GM19099 (cell line): Measurements from ENCODE around the gene SEMA4D.

Experiments used
- POLR2A ChIP-seq: IDR thresholded peaks from 3 replicates; pipeline ENCODE4 v1.6.1; 2011; ENCODE audit warnings: low read depth; ENCODE audit not compliant: insufficient read length; ENCODE audit errors: extremely low read depth

The SEMA4D gene

GRCh38 chr9:89431930-89432725, 65.8 kb downstream of the SEMA4D start:
- TF ChIP-seq POLR2A: no peak

GRCh38 chr9:89430995-89431394, 66.9 kb downstream of the SEMA4D start:
- no peak for TF ChIP-seq POLR2A

DNA sequence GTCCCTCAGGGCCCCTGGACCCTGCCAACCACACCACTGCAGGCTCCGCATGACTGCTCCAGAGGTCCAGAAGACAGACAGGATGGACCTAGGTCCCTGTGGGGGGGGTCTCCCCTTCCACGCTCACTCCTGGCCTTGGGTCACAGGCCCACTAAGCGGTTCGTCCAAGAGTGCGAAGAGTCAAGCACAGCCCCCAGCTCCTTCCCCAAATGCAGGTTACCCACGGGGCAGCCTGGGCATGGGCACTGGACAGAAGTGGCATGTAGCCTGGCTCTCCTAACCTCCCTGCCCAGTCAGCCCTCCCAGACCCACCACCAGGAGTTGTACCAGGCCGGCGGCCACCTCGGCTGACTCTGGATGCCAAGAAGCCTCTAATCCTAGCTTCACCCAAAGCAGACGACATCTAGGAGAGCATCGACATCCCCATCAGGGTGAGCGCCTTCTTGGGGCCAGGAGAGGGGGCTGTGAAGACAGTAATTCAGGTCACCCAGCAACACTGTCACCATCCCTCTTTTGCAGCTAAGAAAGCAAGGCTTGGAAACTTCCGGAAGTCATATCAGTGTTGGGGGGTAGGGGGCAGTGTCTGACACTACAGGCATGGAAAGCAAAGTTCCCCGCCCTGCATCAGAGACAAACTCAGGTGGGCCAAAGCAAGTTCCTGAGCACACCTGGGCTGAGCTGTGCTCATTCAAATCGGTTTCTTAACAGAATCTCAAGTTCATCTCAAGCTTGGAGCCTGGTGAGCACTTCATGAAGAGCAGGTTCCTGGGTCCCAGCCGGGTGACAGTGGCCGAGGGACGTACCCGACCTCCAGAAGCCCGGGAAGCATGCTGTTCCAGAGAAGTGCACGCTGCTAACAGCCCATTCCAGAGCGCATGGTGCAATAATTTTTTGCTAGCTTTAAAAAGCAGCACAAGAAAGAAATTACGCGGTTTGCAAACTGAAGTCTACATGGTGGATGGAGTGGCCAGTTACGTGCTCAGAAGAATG, 68.7 kb downstream of the SEMA4D start:
- TF ChIP-seq POLR2A: no peak

GRCh38 chr9:89428222-89428761, 69.6 kb downstream of the SEMA4D start:
- no peak for TF ChIP-seq POLR2A

- TF ChIP-seq POLR2A: no peak
Measured at GRCh38 chr9:89427621-89428221, 70.2 kb downstream of the SEMA4D start.

DNA sequence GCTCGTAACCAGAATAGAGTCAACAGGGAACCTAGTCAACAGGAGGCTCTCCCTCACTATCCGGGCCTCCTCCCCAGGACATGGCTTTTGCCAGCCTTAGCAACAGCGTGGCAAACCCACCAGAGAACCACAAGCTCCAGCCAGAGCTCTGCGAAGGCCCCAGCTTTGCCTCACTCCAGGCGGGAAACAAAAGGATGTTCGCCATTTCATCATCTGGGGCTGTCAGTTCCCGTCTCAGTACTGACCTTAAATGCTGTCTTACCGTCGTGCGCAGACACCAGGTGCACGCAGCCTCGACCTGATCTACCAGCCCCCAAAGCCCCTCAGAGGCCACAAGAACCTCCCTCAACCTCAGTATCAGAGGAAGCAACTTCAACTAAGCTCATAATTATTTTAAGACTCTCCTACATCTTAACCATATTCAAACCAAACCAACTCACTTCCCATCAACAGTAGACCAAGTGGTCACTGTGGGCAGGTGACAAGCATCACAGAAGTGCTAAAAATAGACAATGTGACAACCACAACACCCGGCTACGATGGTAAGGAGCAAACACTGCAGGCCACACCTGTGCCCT, 71.4 kb downstream of the SEMA4D start:
- peak; percentile 1 for TF ChIP-seq POLR2A

GRCh38 chr9:89425921-89426383, 72.0 kb downstream of the SEMA4D start:
- TF ChIP-seq POLR2A: no peak

DNA sequence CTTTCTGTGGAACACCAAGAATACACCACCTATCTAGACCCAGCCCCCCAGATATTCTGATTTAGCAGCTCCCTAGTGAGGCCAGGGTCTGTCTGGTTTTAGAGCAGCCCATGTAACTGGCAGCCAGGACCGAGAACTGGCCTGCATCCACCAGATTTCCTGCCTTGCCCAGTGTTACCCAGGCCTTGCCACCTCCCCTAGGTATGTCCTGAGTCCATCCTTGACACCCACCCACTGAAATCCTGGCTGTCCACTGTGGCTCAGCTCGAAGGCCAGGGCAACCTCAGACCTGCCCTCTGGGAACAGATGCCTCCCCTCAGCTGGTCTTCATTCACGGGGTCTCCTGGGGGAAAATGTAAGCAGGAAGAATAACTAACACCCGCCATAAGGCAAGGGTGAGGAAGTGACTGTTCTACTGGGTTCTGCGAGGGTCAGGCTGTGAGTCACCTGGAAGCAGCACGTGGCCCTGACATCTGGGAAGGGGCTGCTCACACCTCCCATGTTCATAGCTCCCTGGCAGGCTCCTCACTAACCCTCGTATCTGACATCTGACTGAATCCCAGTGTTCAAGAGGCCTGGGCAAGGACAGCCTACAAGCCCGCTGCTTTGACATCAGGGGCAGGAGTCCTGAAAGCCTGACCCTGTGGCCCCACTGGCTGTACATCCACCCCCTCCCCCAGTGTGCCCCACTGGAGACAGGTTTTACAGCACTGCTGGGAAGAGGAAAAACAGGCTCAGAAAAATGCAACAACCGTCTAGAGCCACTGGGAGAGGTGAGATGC, 72.7 kb downstream of the SEMA4D start:
- no peak for TF ChIP-seq POLR2A

DNA sequence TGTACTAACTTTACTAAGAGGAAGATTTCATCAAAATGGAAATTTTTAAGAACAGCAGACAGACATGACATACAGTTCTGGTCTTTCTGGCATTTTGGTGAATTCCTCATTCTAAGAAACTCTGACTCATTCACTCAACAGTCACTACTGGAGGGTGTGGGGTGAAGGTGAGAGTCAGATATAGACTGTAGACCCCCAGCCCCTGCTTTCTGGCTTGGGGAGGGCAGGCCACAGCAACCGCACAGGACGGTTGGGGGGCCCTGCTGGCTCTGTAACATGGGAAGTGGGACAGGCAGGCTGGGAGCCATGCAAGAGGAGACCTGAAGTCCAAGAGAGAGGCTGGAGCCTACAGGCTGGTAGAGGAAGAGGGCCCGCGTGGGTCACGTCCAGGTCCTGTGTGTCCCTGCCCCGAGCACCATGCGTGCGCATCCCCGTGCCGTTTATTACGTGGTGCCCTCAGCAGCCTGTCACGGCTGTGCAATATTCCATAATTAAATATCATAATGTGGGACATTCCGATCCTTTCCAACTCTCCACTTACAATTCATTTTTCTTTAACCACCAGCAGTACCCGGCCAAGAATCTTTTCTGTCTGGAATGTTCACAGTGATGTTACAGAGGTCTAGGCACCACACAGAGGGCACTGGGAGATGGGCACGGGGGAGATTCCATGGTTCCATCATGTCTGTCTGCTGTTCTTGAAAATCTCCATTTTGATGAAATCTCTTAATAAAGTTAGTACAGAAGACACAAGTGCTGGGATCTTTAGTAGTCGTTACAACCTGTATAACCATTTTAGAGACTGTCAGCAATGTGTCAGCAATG, 75.5 kb downstream of the SEMA4D start:
- no peak for TF ChIP-seq POLR2A

GRCh38 chr9:89421595-89421994, 76.3 kb downstream of the SEMA4D start:
- TF ChIP-seq POLR2A: no peak

DNA sequence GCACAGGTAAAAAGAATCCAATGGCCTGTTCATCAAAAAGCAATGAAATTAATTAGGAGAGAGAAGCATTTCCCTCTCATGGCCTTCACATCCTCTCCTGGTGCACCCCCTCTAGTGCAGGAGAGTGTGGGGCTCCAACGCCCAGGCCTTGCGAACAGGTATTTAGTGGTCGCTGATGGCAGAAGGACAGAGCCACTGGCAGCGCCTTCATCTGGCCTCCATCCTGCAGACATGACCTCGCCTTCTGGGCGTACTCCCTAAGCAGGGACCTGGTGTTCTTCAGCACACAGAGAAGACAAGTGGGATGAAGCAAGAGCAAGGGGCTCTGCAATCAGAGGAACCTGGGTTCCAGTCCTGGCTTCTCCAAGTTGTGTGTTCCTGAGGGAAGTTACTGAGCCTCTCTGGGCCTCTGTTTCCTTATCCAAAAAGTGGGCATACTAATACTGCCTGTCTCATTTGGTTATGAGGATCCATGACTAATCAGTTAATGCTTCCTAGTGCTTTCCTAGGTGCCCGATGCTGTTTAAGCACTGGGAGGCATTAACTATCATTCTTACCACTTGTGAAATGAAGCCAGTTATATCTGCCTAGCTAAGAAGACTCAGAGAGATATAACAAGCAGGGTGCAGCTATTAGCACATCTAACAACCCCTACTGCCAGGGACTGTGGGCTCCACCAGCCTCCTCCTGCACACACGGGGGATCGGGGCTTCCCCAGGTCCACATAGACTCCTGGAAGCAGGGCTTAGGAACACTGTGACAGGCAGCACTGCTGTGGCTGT, 77.3 kb downstream of the SEMA4D start:
- no peak for TF ChIP-seq POLR2A

- TF ChIP-seq POLR2A: no peak
Measured at GRCh38 chr9:89419978-89420394, 77.9 kb downstream of the SEMA4D start.
